HK-2 (cell line): ENCODE results near the gene BAK1.
"Not testable (repeated sequence)": the region's sequence is repeated elsewhere in the genome, so short reads cannot be mapped to it uniquely, and the experiment has no call there.

Source experiments
- DNase-seq: peaks from one replicate; pipeline ENCODE4 v3.0.0-alpha.2; 2018; ENCODE audit not compliant: unreplicated experiment

The BAK1 gene

DNA sequence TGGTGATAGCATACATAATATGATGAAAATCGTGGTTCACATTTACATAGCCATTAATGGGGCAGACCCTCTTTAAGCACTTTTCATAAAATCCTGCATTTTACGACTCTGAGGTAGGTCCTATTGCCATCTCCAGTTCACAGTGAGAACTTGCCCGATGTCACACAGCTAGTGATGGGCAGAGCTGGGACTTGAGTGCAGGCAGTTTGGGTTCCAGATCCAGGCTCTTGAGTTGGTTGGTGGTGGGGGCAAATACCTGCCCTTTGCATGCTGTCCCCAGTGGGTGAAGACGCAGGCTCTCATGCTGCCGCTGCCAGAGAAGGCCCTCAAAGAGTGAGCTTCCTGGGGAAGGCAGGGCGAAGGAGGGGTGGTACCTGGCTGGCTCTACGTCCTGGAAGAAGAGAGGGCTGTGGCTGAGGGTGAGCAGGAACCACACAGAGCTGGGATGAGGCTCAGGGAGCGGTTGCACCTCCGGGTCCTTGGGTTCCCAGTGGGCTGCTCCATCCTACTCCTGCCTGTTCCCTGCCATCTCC, 6.1 kb upstream of the BAK1 start:
- DNase-seq: no peak

DNA sequence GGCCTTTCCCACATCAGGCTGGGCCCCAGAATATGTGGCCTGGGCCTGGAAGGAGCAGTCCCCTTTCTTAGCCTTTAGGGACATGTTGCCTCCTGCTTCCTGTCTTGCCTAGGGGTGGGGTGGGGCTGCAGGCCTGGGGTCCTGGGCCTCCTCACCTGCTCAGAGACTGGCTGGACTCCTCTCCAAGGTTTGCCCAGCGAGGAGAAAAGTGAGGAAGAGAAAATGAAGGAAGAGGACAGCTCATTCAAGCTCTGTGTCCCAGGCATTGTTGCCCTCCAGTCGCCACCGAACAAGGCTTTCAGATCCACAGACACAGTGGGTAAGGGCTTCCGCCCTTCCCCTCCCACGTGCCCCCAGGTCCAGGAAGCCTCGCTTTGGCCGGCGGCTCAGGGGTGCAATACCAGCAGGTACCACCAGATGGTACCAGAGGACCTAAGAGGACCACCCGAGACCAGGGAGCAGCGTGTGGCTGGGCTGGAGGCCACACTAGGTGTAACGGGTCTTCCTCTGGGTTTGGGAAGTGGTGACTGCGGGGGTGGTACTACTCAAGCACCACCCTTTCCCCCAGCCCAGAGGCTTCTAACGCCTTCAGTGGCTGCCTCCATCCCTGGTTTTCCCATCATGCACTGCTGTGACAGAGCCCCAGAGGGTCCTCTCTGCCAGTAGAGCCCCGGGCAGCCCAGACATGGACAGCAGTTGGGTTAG, 5.5 kb upstream of the BAK1 start:
- DNase-seq: peak; percentile 83

DNA sequence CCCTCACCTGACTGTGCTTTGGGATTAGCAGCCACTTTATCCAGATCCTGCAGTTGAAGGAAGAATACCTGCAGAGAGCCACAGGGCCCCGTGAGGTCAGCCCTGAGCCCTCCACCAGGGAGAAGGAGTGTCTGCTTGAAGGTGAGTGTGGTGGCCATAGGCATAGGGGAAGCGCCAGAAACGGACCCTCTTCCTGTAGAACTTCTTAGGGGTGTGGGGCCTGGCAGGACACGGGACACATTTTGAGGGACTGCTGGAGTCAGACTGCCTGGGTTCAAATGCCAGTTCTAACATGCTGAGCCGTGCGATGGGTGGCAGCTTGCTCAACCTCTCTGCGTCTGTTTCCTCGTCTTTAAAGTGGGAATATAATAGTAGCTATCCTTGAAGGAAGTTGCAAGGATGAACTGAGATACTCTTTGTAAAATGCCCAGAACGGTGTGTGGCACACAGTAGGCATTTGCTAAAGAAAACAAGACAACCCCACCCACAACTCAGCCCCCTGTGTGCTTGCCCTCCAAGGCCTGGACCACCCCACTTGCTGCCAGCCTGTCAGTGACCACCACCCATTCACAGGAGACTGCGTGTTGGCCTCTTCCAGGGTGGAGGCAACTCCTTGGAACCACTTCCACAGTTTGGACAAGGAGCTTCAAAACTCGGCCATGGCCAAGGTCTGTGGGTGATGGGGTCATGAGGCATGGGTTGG, 4.8 kb upstream of the BAK1 start:
- no peak for DNase-seq

DNA sequence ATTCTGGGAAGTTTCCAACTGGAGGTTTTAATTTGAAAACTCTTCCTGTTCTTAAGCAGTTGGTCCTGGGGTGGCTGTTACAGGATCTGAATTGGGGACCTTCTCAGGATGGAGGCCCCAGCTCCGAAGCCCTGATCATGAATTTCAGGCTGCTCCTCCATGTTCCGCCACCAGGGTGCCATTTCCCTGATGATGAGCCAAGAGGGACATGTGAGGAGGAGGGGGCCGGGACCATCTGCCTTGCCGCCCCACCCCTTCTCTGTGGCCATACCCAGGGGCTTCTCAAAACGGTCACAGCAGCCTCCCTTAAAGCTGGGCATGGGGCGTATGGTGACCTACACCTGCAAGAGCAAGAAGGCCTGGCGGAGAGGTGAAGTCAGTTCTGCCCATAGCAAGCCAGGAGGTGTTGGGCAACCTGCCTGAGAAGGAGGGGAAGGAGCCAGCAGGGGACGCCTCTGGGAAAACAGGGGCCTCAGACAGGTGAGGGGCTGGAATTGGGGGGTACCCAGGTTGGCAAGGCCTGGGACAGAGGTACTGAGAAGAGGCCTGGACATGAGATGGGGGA, 3.6 kb upstream of the BAK1 start:
- no peak for DNase-seq

DNA sequence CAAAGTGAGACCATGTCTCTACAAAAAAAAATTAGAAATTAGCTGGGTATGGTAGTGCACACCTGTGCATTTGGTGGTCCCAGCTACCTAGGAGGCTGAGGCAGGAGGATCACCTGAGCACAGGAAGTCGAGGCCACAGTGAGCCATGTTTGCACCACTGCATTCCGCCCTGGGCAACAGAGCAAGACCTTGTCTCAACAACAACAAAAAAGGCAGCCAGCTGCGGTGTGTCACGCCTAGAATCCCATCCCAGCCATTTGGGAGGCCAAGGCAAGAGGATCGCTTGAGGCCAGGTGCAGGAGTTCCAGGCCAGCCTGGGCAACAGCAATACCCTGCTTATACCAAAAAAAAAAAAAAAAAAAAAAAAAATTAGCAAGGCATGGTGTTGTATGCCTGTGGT, 1.1 kb upstream of the BAK1 start:
- no peak for DNase-seq

DNA sequence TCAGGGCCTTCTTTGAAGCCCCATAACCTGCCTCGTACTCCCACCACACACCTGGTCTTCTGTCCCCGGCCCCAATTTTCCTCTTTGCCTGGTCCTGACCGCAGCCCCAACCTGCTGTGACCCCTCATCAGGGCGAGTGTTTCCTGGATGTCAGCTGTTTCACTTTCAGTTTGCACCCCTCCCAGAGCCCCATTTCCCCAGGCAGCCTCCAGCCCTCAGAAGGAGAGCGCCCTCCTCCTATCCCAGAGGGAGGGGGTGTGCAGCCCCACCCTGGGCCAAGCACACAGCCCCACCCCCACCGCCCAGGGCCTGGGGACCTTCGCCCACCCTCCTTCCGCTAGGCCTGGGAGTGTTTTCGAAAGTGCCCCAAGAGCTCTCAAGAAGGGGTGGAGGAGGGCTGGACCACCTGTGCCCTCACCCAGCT, 1.5 kb downstream of the BAK1 start:
- no peak for DNase-seq

DNA sequence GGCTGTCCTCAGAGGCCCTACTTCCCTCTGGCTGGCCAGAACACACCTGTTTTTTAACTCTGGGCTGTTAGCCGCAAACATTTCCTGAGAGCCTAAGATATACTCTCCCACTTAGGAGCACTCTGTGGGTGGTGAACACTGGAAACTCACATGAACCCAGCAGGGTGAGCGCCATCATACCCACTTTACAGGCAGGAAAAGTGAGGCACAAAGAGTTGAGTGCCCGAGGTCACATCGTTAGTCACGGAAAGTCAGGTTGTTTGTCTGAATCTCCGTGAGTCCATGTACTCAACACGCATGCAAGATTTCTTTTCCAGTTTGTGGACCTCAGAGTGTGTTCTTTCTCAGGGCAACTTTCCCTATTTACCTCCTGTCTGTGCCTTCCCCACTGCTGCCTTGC, 1.9 kb downstream of the BAK1 start:
- no peak for DNase-seq

DNA sequence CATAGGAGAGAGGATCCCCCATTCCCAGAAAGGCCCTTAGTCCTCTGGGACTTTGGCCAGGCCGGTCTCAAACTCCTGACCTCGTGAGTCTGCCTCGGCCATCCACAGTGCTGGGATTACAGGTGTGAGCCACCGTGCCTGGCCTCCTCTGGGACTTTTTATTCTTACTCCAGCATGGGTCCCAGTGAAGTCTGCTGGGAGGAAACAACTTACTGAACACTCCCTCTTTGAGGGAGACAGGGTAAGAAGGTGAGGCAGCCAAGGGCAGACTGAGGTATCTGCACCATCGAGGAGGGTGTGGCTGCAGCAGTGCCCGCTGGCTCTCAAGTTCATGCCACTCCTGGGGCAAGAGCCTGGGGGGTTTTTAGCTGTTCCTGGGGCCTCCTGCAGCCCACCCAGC, 2.4 kb downstream of the BAK1 start:
- DNase-seq: no peak

DNA sequence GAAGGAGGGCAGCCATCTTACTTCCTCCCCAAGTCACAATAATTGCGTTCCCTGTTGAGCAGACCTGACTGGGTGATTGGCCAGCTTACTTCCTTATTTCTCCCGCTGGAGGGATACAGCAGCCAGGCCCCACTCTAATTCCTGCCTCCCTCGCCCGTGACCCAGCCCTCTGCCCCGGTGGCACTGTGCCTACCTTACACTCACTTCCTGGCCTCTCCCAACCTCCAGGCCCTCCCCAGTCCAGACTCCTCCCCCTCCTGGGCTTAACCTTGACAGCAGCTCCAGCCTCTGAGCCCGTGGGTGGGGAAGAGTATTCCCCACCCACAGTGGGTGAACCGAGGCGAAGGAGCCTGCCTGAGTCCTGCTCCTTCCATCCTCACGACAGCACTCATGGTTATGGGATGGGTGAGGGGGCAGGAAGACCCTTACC, 3.0 kb downstream of the BAK1 start:
- no peak for DNase-seq

DNA sequence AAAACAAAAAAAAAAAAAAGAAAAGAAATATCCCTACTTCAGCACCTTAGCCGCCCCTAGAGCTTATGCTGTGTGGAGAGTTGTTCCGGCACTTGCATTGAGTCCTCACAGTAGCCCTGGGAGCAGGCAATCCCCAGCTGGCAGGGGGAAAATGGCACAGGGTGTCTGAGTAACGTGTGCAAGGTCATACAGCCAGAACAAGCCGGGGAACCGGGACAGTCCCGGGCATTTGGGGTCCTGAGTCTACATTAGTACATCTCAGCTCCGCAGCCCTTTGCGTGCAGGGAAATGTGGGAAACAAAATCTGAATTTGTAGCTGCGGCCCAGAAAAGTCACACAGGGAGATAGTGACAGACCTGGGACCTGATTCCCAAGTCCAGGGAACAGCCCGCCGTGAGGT, 3.4 kb downstream of the BAK1 start:
- no peak for DNase-seq

DNA sequence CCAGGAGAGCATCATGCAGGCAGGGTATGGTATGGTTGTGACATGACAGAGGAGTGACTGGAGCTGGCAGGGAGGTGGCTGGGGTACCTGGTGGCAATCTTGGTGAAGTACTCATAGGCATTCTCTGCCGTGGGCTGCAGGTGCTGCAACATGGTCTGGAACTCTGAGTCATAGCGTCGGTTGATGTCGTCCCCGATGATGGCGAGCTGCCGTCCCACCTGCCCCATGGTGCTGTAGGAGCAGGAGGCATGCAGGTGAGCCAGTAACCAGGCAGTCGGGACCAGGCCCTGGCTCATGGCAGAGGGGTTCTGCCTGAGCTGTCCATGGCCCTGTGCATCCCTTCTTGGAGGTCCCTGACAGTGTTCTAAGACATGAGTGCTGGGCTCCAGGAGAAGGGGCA, 4.9 kb downstream of the BAK1 start:
- no peak for DNase-seq

DNA sequence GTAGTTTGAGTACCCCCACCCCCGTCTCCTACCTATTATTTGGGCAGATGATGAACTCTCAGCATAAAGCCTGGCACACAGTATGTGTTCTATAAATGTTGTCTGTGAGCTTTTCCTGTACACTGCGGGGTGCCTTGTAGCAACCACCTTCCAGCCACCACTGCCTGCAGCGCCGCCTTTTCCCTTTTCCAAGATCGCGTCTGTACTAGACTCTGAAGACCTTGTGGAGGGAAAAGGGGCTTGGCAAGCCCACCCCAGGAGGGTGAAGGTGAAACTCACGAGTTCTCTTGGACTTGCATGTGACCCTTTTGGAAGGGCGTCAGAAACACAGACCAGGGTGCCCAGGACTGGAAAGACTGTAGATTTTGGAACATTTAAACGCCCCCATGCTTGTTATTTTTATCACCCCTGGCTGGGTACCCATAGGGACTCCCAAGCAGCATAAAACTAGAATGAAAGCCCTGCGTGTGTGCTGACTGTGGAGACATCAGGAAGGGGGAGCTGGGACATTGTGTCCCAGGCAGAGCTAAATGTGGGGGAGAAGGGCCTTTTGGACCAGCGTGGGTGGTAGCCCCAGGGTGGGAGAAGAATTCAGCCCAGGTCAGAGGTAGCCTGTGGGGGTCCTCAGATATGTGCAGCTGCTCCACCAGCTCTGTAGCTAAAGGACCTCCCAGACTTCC, 8.3 kb downstream of the BAK1 start:
- DNase-seq: no peak

DNA sequence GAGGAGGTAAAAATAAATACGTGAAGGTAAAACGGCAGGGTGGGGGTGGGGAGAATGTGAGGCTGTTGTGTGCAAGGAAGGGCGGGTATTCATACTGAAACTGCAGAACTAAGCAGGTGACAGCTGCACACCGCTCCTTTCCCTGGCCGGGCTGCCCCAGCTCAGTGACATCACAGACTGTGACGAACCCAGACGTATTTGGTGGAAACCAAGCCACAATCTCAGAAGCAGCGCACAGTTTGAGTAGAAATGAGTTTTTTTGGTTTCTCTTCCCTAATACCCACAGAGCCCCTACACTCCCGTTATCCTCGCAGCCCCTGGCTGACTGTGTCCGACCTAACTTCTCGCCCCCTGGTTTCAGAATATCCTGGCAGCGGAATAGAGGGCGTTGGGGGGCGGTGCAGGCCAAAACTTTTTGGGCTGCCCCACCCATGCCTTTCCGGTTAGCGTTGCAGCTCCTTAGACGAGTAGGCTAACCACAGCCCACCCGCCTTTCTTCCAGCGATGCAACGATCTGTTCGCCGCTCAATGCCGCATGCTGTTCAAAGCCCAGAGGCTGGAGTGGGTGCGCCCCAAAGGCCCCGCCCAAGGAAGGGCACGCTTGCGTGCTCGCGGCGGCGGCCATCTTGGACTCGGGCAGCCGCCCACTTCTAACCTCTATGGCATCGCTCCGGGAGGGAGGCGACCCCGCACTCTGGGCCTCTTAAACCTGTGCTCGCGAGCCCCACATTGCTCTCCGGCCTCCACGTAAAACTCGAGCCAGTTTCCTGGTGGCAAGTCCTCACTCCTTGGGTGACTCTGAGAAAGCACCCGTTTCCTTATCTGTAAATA, 9.1 kb downstream of the BAK1 start:
- peak; percentile 74 for DNase-seq

DNA sequence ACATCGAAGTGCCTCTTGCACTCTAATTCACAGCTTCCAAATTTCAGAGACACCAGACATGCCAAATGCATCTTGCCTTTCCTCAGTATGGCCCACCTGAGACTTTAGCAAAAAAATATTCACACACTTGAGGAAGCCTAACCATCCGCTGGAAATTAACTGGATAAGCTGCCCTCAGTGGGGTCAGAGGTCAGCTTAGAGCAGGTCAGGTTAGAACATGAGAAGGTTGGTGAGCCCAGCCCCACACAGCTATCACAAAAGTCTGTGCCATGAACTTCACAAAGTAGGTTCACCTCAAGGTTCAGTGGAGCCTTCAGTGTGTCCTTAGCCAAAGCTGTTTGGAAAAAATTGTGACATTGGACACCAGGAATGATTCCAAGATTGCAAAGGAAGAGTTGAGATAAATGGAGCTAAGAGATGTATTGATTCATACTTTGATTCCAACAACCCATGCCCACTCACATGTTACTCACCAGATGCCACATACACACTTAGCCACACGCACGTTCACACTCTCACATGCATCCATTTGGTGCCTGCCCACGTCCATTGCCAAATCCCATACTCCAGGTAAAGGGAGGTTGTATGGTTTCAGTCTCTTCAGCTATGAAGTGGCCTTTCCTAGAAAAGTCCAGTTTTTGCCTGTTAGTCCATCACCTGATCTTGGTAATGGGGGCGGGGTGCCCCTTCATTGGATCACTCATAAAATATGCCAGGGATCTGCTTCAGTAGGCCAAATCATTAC, 11.1 kb downstream of the BAK1 start:
- no peak for DNase-seq

DNA sequence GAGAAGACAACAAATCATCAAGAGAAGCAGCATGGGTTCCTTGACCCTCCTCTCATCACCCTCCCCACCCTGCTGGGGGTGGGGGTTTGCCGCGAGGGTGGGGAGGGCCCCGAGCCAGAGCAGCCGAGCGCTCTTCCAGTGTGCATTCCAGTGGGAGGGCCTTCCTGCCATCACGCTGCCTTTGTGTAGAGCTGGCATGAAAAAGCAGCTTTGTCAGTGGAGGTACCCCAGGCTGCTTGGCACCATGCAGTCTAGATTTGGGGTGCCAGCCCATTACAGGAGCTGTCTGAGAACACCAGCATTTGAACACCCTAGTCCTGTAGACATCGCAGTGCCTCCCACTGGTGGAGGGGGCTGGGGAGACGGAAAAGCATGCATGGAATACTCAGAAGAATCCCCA, 12.2 kb downstream of the BAK1 start:
- DNase-seq: no peak

DNA sequence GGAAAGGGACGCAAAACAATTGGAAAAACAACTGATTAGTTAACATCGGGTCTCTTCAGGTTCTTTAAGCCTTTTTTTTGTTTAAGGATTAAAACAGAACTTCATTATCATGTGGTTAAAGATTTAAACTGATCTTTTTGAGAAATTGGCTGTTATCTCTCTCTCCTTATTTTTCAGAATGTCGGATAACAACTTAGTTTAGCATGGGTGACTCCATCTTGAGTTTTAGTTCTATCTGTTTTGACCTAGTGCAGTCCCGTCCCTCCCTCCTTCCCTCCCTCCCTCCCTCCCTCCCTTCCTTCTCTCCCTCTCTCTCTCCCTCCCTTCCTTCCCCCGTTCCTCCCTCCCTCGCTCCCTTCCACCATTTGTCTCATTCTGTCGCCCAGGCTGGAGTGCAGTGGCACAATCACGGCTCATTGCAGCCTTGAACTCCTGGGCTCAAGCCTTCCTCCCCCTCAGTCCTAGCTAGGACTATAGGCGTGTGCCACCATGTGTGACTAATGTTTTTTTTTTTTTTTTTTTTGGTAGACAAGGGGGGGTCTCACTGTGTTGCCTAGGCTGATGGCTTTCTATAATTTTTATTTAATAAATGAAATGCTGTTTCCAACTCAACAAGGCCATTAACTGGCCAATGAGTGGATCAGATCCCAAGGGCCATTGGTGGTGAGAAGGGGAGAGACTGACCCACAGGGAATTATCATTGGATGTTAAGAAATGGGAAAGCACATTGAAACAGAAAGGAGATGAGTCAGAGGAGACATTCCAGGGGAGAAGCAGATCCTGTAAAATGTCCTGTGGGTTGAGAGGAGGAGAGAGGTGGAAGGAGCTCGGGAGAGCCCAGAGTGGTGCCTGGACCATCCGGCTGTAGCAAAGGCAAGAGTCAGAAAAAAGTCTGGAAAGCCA, 13.6 kb downstream of the BAK1 start:
- no peak for DNase-seq

DNA sequence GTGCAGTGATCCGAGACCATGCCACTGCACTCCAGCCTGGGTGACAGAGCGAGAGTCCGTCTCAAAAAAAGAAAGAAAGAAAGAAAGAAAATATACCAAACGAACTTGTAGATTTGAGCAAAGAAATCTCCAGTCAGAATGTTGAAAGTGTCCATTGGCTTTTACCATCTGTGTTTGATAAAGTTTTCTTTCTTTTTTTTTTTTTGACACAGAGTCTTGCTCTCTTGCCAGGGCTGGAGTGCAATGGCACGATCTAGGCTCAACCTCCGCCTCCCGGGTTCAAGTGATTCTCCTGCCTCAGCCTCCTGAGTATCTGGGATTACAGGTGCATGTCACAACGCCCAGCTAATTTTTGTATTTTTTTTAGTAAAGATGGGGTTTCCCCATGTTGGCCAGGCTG, 21.3 kb downstream of the BAK1 start:
- DNase-seq: no peak

DNA sequence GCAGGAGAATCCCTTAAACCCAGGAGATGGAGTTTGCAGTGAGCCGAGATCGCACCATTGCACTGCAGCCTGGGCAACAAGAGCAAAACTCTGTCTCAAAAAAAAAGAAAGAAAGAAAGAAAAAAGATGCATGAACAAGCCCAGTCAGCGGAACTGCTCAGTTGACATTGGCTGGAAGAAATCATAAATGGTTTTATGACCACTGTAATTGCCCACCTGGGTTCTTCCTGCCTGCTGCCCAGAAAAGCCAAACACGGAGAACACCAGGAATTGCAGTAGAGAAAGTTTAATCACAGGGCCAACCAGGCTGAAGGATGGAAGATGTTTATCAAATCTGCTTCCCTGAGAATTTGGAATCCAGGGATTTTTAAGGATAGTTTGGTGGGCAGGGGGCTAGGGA, 22.7 kb downstream of the BAK1 start:
- no peak for DNase-seq

DNA sequence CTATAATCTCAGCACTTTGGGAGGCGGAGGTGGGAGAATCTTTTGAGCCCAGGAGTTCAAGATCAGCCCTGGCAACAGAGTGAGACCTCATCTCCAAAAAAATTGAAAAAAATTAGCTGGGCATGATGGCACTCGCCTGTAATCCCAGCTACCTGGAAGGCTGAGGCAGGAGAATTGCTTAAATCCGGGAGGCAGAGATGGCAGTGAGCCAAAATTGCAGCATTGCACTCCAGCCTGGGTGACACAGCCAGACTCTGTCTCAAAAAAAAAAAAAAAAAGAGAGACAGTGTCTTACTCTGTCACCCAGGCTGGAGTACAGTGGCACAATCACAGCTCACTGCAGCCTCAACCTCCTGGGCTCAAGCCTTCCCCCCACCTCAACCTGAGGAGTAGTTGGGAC, 27.2 kb downstream of the BAK1 start:
- not testable (repeated sequence) for DNase-seq

DNA sequence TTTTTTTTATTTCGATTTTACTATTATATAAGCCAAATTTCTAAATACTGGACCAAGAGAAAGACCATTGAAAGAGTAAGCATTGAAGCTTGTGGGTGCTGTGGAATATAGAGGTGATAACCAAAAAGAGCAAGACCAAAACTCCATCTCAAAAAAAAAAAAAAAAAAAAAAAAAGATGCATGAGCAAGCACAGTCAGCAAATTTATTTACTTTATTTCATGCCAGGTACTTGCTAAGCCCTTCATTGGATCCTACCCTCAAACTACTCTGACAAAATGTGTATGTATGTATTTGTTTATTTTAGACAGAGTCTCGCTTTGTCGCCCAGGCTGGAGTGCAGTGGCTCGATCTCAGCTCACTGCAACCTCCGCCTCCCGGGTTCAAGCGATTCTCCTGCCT, 27.8 kb downstream of the BAK1 start:
- no peak for DNase-seq
